K562 (cell line): ENCODE measurements around the gene ATG10. TPM values are rescaled to one million over a fixed set of nuclear protein-coding genes. Genes with fewer than 3 reads are reported as not detected.
A peak's percentile ranks its signal among the peaks of the same experiment; 100 is the strongest.

Experiments
- ATF7 ChIP-seq: fragments of 450-650 bp; IDR thresholded peaks from 2 replicates; pipeline ENCODE4 v1.7.1; 2014; ENCODE audit warnings: mild to moderate bottlenecking, moderate library complexity
- CHD1 ChIP-seq: fragments of 200-600 bp; sonication (generic); IDR thresholded peaks from one replicate; pipeline ENCODE4 v1.6.1; 2012; ENCODE audit warnings: mild to moderate bottlenecking, moderate library complexity, low read length, inconsistent platforms
- FOS ChIP-seq: IDR thresholded peaks from 3 replicates; pipeline ENCODE4 v1.6.1; 2011; ENCODE audit not compliant: insufficient read length; ENCODE audit errors: extremely low read depth
- GMEB1 ChIP-seq: fragments of 250-450 bp; sonication (Bioruptor Pico); IDR thresholded peaks from 2 replicates; pipeline ENCODE4 v1.4.0; 2020; ENCODE audit warnings: mild to moderate bottlenecking
- KDM2B ChIP-seq: fragments of 250-450 bp; sonication (Bioruptor Pico); IDR thresholded peaks from 2 replicates; pipeline ENCODE4 v1.8.0; 2021; ENCODE audit warnings: mild to moderate bottlenecking, moderate library complexity
- KDM4B ChIP-seq, 2 experiments: fragments of 450-650 bp in 1 of 2; sonication (generic) in 1 of 2; IDR thresholded peaks; 2 replicates each; pipeline ENCODE4 v1.6.1; 2016 to 2017; ENCODE audit warnings: borderline replicate concordance in 2 of 2, antibody characterized with exemption in 1 of 2, low read depth in 1 of 2, mild to moderate bottlenecking in 1 of 2
- RAD51 ChIP-seq: fragments of 450-650 bp; IDR thresholded peaks from 2 replicates; pipeline ENCODE4 v1.7.1; 2016; ENCODE audit warnings: low read depth, mild to moderate bottlenecking, borderline replicate concordance
- SNRNP70 ChIP-seq: fragments of 200-400 bp; formaldehyde crosslinking; optimal IDR thresholded peaks from 2 replicates; pipeline ENCODE3; 2017; ENCODE audit warnings: low read depth, low read length
- SP2 ChIP-seq: IDR thresholded peaks from 2 replicates; pipeline ENCODE4 v1.6.1; 2011; ENCODE audit warnings: mild to moderate bottlenecking, low read depth, low read length, moderate library complexity; ENCODE audit not compliant: poor library complexity, severe bottlenecking; ENCODE audit errors: extremely low read depth
- TBP ChIP-seq: optimal IDR thresholded peaks from 2 replicates; pipeline ENCODE3; 2011; ENCODE audit warnings: low read depth, low read length, improper control_type of control experiment
- ZHX1 ChIP-seq: fragments of 150-350 bp; conservative IDR thresholded peaks from 2 replicates; pipeline ENCODE4 v1.6.1; 2014; ENCODE audit warnings: low read length
- ZNF184 ChIP-seq: sonication (generic); formaldehyde crosslinking; IDR thresholded peaks from 2 replicates; pipeline ENCODE4 v1.5.0; 2020; ENCODE audit warnings: missing genetic modification reagents
- ZNF707 ChIP-seq: fragments of 250-450 bp; sonication (Bioruptor Pico); conservative IDR thresholded peaks from 2 replicates; pipeline ENCODE4 v1.8.0; 2022; ENCODE audit warnings: inconsistent platforms, mild to moderate bottlenecking, moderate library complexity
- polyA plus RNA-seq, 8 experiments: library from polyadenylated mRNA; depleted of rRNA in 4 of 8; stranded (reverse) in 5 of 8; unstranded in 3 of 8; fragments of >200 nt; fragmentation: Nextera tagmentation in 2 of 8; fragmentation: Illumina TruSeq in 1 of 8; extraction: Ambion mirVana in 2 of 8; extraction: Trizol in 1 of 8; gene quantifications; 2 replicates each; pipeline versions ENCODE4 v1.2.1 to v1.2.3, GENCODE V29; 2011 to 2014; ENCODE audit warnings: inconsistent platforms in 1 of 8, missing spikeins in 1 of 8
- total RNA-seq, 7 experiments: library from RNA; depleted of rRNA in 6 of 7; stranded (reverse); fragments of >200 nt in 6 of 7; fragmentation: Illumina TruSeq in 2 of 7; extraction: Trizol in 2 of 7; gene quantifications; 2 replicates each; pipeline versions ENCODE4 v1.2.1 to v1.2.3, GENCODE V29; 2011 to 2021; ENCODE audit warnings: low replicate concordance in 1 of 7

Gene ATG10
- total and polyA plus RNA-seq, 9 of the 15 experiments (the other 6 are each of a cell fraction or from before 2014, with no cell fraction given) = 7.0 to 18.8 (median 14.6) TPM

- no peak for TF ChIP-seq ZHX1
- no peak for TF ChIP-seq FOS
- TF ChIP-seq SP2 = no peak
- TF ChIP-seq SNRNP70 = no peak
- peak; percentile 70 for TF ChIP-seq GMEB1 (CRISPR knock-in tag)
- TF ChIP-seq ATF7 = peak; percentile 93
- TF ChIP-seq TBP = peak; percentile 70
- 0 out of 2 replicates have a peak, but pooled peaks have one; percentile 51 for TF ChIP-seq ZNF707 (CRISPR knock-in tag)
- TF ChIP-seq ZNF184 (CRISPR knock-in tag) = no peak
- no peak for TF ChIP-seq RAD51
- no peak for TF ChIP-seq CHD1
- 0 out of 2 replicates have a peak, but pooled peaks have one; percentile 49 for TF ChIP-seq KDM2B (CRISPR knock-in tag)
- peak in 1 of 2 experiments; percentile 77; a peak in 2 of 4 replicates for TF ChIP-seq KDM4B (IDR thresholded peaks at IDR 0.05; ENCODE audit: borderline replicate concordance in 2 of 2, low read depth in 1 of 2)
Measured at GRCh38 chr5:81971712-81972491, at the start of gene ATG10 (continued).
